Neuronal stem cell (in vitro differentiated cells): ENCODE data around the gene MACROD2.
"Not testable (repeated sequence)": the region's sequence is repeated elsewhere in the genome, so short reads cannot be mapped to it uniquely, and the experiment has no call there.

Source experiments
- DNase-seq: peaks from one replicate; pipeline ENCODE4 v3.0.0-alpha.2; 2013; ENCODE audit warnings: low spot score
- H2AFZ ChIP-seq: one replicate; pipeline ENCODE4 v1.6.1; 2013; ENCODE audit warnings: mild to moderate bottlenecking, low read length, inconsistent platforms
- H2AK5ac ChIP-seq: 2 replicates; pipeline ENCODE4 v1.6.1; 2013; ENCODE audit warnings: low read depth, mild to moderate bottlenecking, inconsistent platforms, low read length, moderate library complexity, mixed read lengths
- H2BK120ac ChIP-seq: 2 replicates; pipeline ENCODE4 v1.6.1; 2013; ENCODE audit warnings: low read depth, mild to moderate bottlenecking, inconsistent platforms, low read length, moderate library complexity, mixed read lengths
- H2BK12ac ChIP-seq: one replicate; pipeline ENCODE4 v1.6.1; 2013; ENCODE audit warnings: low read length, inconsistent platforms
- H2BK15ac ChIP-seq: 2 replicates; pipeline ENCODE4 v1.6.1; 2013; ENCODE audit warnings: mild to moderate bottlenecking, low read length, inconsistent platforms, mixed read lengths
- H2BK5ac ChIP-seq: one replicate; pipeline ENCODE4 v1.6.1; 2013; ENCODE audit warnings: inconsistent platforms, mild to moderate bottlenecking, low read length, moderate library complexity
- H3K14ac ChIP-seq: one replicate; pipeline ENCODE4 v1.6.1; 2013; ENCODE audit warnings: low read length, inconsistent platforms
- H3K18ac ChIP-seq: 2 replicates; pipeline ENCODE4 v1.6.1; 2013; ENCODE audit warnings: low read length, inconsistent platforms
- H3K23ac ChIP-seq: 2 replicates; pipeline ENCODE4 v1.6.1; 2013; ENCODE audit warnings: low read depth, mild to moderate bottlenecking, mixed read lengths, low read length, inconsistent platforms; ENCODE audit not compliant: poor library complexity
- H3K27ac ChIP-seq: replicated peaks from 3 replicates; pipeline ENCODE4 v1.5.1; 2013; ENCODE audit warnings: low read length, inconsistent platforms
- H3K27me3 ChIP-seq, 3 experiments: 2 replicates each; pipeline ENCODE4 v1.6.1; 2013; ENCODE audit warnings: low read length in 3 of 3, mild to moderate bottlenecking in 2 of 3, inconsistent platforms in 1 of 3, low read depth in 1 of 3, mixed read lengths in 1 of 3, moderate library complexity in 1 of 3; ENCODE audit not compliant: control insufficient read depth in 3 of 3, insufficient read depth in 3 of 3
- H3K36me3 ChIP-seq, 2 donors: replicated peaks in 1 of 2; 2 replicates each; pipeline ENCODE4 v1.6.1; 2013; ENCODE audit warnings: low read length in 2 of 2; ENCODE audit not compliant: control insufficient read depth in 2 of 2, insufficient read depth in 2 of 2
- H3K4ac ChIP-seq: 2 replicates; pipeline ENCODE4 v1.6.1; 2013; ENCODE audit warnings: inconsistent platforms, mild to moderate bottlenecking, low read length, moderate library complexity
- H3K4me1 ChIP-seq, 2 donors: 1 replicate in 1 of 2; 2 replicates in 1 of 2; pipeline ENCODE4 v1.6.1; 2013; ENCODE audit warnings: low read length in 2 of 2, low read depth in 1 of 2; ENCODE audit not compliant: control insufficient read depth in 2 of 2, insufficient read depth in 1 of 2
- H3K4me2 ChIP-seq: one replicate; pipeline ENCODE4 v1.6.1; 2013; ENCODE audit warnings: mild to moderate bottlenecking, low read length, inconsistent platforms; ENCODE audit not compliant: insufficient read depth, poor library complexity, severe bottlenecking
- H3K4me3 ChIP-seq, 2 donors: 2 replicates each; pipeline ENCODE4 v1.5.1; 2013; ENCODE audit warnings: low read length in 2 of 2, mild to moderate bottlenecking in 2 of 2, inconsistent platforms in 1 of 2, moderate library complexity in 1 of 2
- H3K79me1 ChIP-seq: one replicate; pipeline ENCODE4 v1.6.1; 2013; ENCODE audit warnings: low read depth, mild to moderate bottlenecking, inconsistent platforms, low read length, moderate library complexity
- H3K9ac ChIP-seq: one replicate; pipeline ENCODE4 v1.6.1; 2013; ENCODE audit warnings: mild to moderate bottlenecking, low read depth, low read length, inconsistent platforms; ENCODE audit not compliant: poor library complexity
- H3K9me3 ChIP-seq, 2 donors: replicated peaks in 1 of 2; 2 replicates each; pipeline versions ENCODE3 to v1.6.1; 2013; ENCODE audit warnings: low read length in 2 of 2, mild to moderate bottlenecking in 2 of 2, inconsistent platforms in 1 of 2, low read depth in 1 of 2, mixed read lengths in 1 of 2, moderate library complexity in 1 of 2; ENCODE audit not compliant: control insufficient read depth in 2 of 2, insufficient read depth in 1 of 2
- H4K8ac ChIP-seq: one replicate; pipeline ENCODE4 v1.6.1; 2013; ENCODE audit warnings: low read depth, mild to moderate bottlenecking, inconsistent platforms, low read length, moderate library complexity
- H4K91ac ChIP-seq: one replicate; pipeline ENCODE4 v1.6.1; 2013; ENCODE audit warnings: low read length, low read depth, mild to moderate bottlenecking, inconsistent platforms; ENCODE audit not compliant: poor library complexity
- WGBS, 2 donors: extraction: QIAGEN DNeasy Blood & Tissue Kit; methylation state at CpG; one replicate each; pipeline ENCODE4 v1.1.7; 2013; ENCODE audit warnings: missing lambda C conversion rate in 2 of 2, mixed read lengths in 1 of 2; ENCODE audit not compliant: insufficient read length in 2 of 2, insufficient replicate concordance in 1 of 2; ENCODE audit errors: extremely low coverage in 2 of 2; 5-methylcytosine and 5-hydroxymethylcytosine counted together

Gene MACROD2

DNA sequence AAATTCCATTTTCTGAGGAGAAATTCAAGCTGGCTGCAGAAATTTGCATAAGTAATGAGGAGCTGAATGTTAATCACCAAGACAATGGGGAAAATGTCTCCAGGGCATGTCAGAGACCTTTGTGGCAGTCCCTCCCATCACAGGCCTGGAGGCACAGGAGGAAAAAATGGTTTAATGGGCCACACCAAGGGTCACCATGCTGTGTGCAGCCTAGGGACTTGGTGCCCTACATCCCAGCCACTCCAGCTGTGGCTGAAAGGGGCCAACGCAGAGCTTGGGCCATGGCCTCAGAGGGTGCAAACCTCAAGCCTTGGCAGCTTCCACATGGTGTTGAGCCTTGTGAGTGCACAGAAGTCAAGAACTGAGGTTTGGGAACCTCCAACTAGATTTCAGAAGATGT, 987.0 kb downstream of the MACROD2 start:
- H3K4me3 ChIP-seq, H2BK5ac ChIP-seq, H3K14ac ChIP-seq, H4K8ac ChIP-seq, H3K23ac ChIP-seq, H3K79me1 ChIP-seq, DNase-seq, H3K36me3 ChIP-seq, H3K27me3 ChIP-seq, H3K4ac ChIP-seq, H2BK12ac ChIP-seq, H3K18ac ChIP-seq, H3K27ac ChIP-seq, H3K4me1 ChIP-seq, H3K4me2 ChIP-seq, H2BK15ac ChIP-seq, H4K91ac ChIP-seq, H3K9ac ChIP-seq, H2AK5ac ChIP-seq, H2BK120ac ChIP-seq, H2AFZ ChIP-seq: not testable (repeated sequence)
- H3K9me3 ChIP-seq, result peaks cover 0 to 13% of the 10 kb centered on the region in 2 donors
- no CpG with 5 or more reads among the region's 1 CpG for WGBS, 2 donors

DNA sequence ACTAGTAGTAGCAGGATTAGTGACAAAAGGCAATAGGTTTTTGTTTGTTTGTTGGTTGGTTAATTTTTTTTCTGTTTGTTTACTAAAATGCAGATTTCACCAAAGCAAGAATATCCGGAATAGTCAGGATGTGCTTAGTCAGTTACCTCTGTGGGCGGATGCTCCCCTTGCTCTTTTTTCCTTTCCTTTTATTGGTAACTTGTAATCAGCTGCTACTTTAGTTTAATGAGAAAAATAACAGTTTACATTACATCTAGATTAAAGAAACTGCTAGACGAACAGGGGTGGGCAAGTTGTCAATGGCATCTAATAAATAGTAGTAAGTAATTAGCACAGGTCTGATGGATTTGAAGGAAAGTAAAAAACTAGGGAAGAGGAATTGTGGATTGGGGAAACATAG, 989.0 kb downstream of the MACROD2 start:
- Histone ChIP-seq H3K4me1 (peaks cover 0 to 4% of the 10 kb centered on the region in 2 donors), H3K23ac (no peak overlapping the region), H3K4me2 (no peak overlapping the region), H4K8ac (no peak overlapping the region), H2AK5ac (no peak overlapping the region), H3K27me3 (no peaks in the 10 kb centered on the region), H3K36me3 (no peaks in the 10 kb centered on the region), H3K14ac (no peak overlapping the region), H3K9ac (no peak overlapping the region), H3K18ac (no peak overlapping the region), H2BK5ac (no peak overlapping the region), H3K27ac (no peak overlapping the region), H2BK15ac (no peak overlapping the region), H3K79me1 (no peaks in the 10 kb centered on the region), H3K4ac (no peak overlapping the region), H3K4me3 (no peak overlapping the region), H2AFZ (no peak overlapping the region), H2BK12ac (no peak overlapping the region), H3K9me3 (peaks cover 0 to 13% of the 10 kb centered on the region in 2 donors), H2BK120ac (no peak overlapping the region), H4K91ac (no peak overlapping the region)
- no CpG with 5 or more reads among the region's 3 CpGs for WGBS, 2 donors
- no peak for DNase-seq

GRCh38 chr20:14984768-14985622, 989.7 kb downstream of the MACROD2 start:
- Histone ChIP-seq H3K14ac (no peak overlapping the region), H2BK12ac (no peak overlapping the region), H4K8ac (no peak overlapping the region), H3K27me3 (no peaks in the 10 kb centered on the region), H3K4me3 (no peak overlapping the region), H3K36me3 (no peaks in the 10 kb centered on the region), H3K79me1 (no peaks in the 10 kb centered on the region), H2AFZ (no peak overlapping the region), H4K91ac (no peak overlapping the region), H3K9me3 (peaks cover 0 to 13% of the 10 kb centered on the region in 2 donors), H3K4me1 (peaks cover 0 to 4% of the 10 kb centered on the region in 2 donors), H2BK5ac (no peak overlapping the region), H2AK5ac (no peak overlapping the region), H3K9ac (no peak overlapping the region), H3K4me2 (no peak overlapping the region), H3K27ac (no peak overlapping the region), H3K4ac (no peak overlapping the region), H3K18ac (no peak overlapping the region), H2BK15ac (no peak overlapping the region), H3K23ac (no peak overlapping the region), H2BK120ac (no peak overlapping the region)
- no CpG with 5 or more reads among the region's 4 CpGs for WGBS, 2 donors
- no peak for DNase-seq

GRCh38 chr20:14986026-14986655, 990.8 kb downstream of the MACROD2 start:
- Histone ChIP-seq H3K9ac (no peak overlapping the region), H2BK12ac (no peak overlapping the region), H3K79me1 (no peaks in the 10 kb centered on the region), H3K4me3 (no peak overlapping the region), H3K23ac (no peak overlapping the region), H3K4me1 (peaks cover 0 to 4% of the 10 kb centered on the region in 2 donors), H4K91ac (no peak overlapping the region), H2BK15ac (no peak overlapping the region), H3K4me2 (no peak overlapping the region), H3K14ac (no peak overlapping the region), H3K18ac (no peak overlapping the region), H4K8ac (no peak overlapping the region), H2AK5ac (no peak overlapping the region), H3K27ac (no peak overlapping the region), H2BK5ac (no peak overlapping the region), H3K36me3 (no peaks in the 10 kb centered on the region), H3K27me3 (no peaks in the 10 kb centered on the region), H3K9me3 (peaks cover 0 to 13% of the 10 kb centered on the region in 2 donors), H2AFZ (no peak overlapping the region), H2BK120ac (no peak overlapping the region), H3K4ac (no peak overlapping the region)
- no CpG with 5 or more reads among the region's 4 CpGs for WGBS, 2 donors
- no peak for DNase-seq
